GM15510 (cell line): ENCODE data around the gene EMC10.

Experiments used
- POLR2A ChIP-seq: IDR thresholded peaks from 3 replicates; pipeline ENCODE4 v1.6.1; 2011; ENCODE audit warnings: borderline replicate concordance; ENCODE audit not compliant: insufficient read length; ENCODE audit errors: extremely low read depth

The EMC10 gene

DNA sequence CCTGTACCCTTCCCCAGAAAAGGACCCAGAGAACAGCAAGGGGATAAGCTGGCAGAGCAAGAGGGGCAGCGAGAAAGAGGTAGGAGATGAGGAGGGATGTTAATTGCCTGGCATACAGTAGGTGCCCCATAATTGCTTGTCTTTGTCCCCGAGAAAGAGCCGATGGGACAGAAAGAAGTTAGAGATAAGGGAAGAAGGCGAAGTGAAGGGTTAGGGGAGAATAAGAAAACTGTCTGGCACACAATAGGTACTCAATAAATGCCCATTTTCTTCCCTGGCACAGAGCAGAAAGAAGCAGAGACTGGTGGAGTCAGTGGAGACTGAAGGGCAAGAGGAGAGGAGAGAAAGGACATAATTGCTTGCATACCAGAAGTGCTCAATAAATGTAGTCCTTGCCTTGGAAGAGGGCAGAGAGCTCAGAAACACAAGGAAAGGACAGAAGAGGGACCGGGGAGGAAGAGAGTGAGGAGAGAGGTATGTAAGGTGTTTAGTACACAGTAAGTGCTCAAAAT is 18.8 kb downstream of the EMC10 start:
- TF ChIP-seq POLR2A, result no peak

GRCh38 chr19:50496189-50497021 is 20.1 kb downstream of the EMC10 start:
- TF ChIP-seq POLR2A, result no peak

- TF ChIP-seq POLR2A, result no peak
Measured at GRCh38 chr19:50497022-50497405, 20.7 kb downstream of the EMC10 start.

GRCh38 chr19:50498219-50499056 is 22.1 kb downstream of the EMC10 start:
- TF ChIP-seq POLR2A, result no peak

GRCh38 chr19:50500060-50500752 is 23.9 kb downstream of the EMC10 start:
- no peak for TF ChIP-seq POLR2A

DNA sequence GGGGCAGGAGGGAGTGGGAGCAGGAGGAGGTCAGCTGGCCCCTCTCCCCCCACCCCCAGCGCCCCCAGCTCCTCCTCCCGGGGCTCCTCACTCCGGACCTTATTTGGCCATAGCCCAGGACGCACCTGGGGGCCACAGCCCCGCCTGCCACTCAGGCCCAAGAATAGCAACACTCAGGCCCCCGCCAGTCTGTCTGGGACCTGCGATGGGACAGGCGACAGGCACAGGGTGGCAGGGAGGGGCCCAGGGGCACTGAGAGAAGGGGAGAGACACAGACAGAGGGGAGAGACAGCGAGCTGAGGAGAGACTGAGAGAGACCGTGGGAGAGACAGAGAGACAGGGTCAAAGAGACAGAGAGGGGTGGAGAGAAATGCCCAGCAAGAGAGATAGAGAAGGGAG is 24.4 kb downstream of the EMC10 start:
- no peak for TF ChIP-seq POLR2A

GRCh38 chr19:50501186-50501567 is 24.9 kb downstream of the EMC10 start:
- TF ChIP-seq POLR2A, result no peak

DNA sequence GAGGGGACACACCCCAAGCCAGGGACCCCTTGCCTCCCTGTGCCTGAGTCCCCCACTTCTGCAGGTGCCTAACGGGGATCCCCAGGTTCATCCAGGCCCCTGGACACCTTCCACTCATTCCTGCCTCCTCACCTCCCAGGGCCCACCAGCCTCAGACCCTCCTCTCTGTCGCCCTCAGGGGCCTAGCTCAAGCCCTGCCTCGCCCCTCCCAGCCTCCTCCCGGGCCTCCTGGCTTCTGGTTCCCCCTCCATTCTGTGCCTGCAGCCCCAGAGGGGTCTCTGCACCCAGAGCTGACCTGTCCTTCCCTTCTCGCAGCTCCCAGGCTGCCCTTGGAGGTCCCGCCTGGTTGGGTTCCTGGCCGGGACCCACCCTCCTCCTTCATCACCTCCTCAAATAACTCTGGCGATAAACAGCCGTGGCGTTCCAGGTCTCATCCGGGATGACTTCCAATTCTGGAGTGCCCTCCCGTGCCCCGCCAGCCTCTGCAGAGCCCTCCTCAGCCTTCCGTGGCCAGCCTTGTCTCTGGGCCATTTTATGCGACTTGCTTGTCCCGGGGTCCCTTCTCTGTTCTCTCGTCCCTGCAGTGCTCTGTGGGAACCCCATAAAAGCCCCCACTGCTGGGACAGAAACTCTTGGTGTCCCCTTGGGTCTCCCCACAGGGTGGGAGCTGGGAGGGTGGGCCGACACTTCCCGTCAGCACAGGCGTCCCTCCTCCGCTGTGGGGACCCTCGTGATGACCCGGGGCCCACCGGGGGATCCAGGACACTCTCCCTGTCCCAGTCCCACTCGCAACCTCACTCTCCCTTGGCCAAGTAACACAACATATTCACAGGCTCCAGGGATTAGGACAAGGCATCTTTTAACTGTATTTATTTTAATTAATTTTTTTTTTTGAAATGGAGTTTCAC is 25.5 kb downstream of the EMC10 start:
- no peak for TF ChIP-seq POLR2A

GRCh38 chr19:50505856-50506611 is 29.7 kb downstream of the EMC10 start:
- TF ChIP-seq POLR2A, result no peak

GRCh38 chr19:50506700-50507099 is 30.4 kb downstream of the EMC10 start:
- no peak for TF ChIP-seq POLR2A

DNA sequence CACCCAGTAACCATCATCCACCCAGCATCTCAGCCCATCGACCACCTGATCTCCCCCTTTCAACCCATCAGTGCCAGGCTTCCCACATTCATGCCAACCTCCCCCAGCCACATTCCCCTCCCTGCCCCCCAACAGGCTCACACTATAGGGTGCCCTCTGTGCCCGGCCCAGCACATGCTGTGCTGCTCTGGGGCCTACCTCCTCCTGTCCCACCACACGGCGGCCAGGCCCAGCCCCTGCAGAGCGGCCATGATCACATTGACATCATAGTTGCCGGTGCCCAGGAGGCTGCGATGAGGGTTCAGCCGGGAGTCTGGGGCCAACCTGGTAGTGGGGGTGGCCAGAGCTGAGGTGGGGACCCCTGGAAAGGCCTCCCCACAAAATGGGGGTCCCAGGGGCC is 31.1 kb downstream of the EMC10 start:
- TF ChIP-seq POLR2A, result no peak

GRCh38 chr19:50508843-50509190 is 32.5 kb downstream of the EMC10 start:
- TF ChIP-seq POLR2A, result no peak

DNA sequence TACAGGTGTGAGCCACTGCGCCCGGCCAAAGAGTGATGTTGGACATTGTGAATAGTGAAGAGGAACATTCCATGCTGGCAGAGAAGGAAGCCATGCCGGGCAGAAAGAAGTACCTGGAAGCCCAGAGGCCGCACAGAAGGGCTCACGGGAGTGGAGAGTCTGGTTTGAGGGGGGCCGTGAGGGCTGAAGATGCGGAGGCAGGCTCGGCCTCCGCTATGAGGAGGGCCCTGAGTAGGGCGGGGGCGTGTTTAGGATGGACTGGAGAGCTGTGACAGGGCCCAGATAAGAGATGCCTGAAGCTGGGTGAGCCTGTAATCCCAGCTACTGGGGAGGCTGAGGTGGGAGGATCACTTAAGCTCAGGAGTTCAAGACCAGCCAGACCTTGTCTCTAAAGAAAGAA is 33.1 kb downstream of the EMC10 start:
- no peak for TF ChIP-seq POLR2A
